DND-41 (cell line): ENCODE data around the gene SPEF1.

Experiments
- ATAC-seq: fragments of 200-7000 bp; cut with Tn5 transposase; 3 replicates; pipeline ENCODE4 v1.9.1; 2021; ENCODE audit warnings: low read depth; ENCODE audit not compliant: insufficient read depth
- DNase-seq: peaks from one replicate; pipeline ENCODE4 v3.0.0-alpha.2; 2020
- H2AFZ ChIP-seq: 2 replicates; pipeline ENCODE4 v1.6.0; 2012; ENCODE audit warnings: low read depth, low read length
- H3K27ac ChIP-seq: 2 replicates; pipeline ENCODE4 v1.5.1; 2012; ENCODE audit warnings: low read length, inconsistent platforms
- H3K27me3 ChIP-seq: fragments of 200-600 bp; sonication (generic); 2 replicates; pipeline ENCODE4 v1.6.0; 2012; ENCODE audit warnings: low read length, mild to moderate bottlenecking, inconsistent platforms; ENCODE audit not compliant: insufficient read depth, poor library complexity
- H3K36me3 ChIP-seq: 2 replicates; pipeline ENCODE4 v1.5.1; 2012; ENCODE audit warnings: low read length, inconsistent platforms; ENCODE audit not compliant: insufficient read depth
- H3K4me1 ChIP-seq: 2 replicates; pipeline ENCODE4 v1.5.1; 2012; ENCODE audit warnings: mild to moderate bottlenecking, low read length; ENCODE audit not compliant: insufficient read depth
- H3K4me2 ChIP-seq: 2 replicates; pipeline ENCODE4 v1.6.0; 2012; ENCODE audit warnings: mild to moderate bottlenecking, moderate library complexity, low read length, inconsistent platforms; ENCODE audit not compliant: insufficient read depth
- H3K4me3 ChIP-seq, 2 experiments: fragments of 200-600 bp in 1 of 2; shearing (Covaris generic) in 1 of 2; 2 replicates each; pipeline ENCODE4 v1.5.1; 2012 to 2016; ENCODE audit warnings: inconsistent platforms in 2 of 2, low read length in 2 of 2, mild to moderate bottlenecking in 2 of 2, low read depth in 1 of 2, moderate library complexity in 1 of 2
- H3K79me2 ChIP-seq: 2 replicates; pipeline ENCODE4 v1.6.0; 2012; ENCODE audit warnings: low read length, inconsistent platforms; ENCODE audit not compliant: insufficient read depth
- H3K9ac ChIP-seq: 2 replicates; pipeline ENCODE4 v1.6.0; 2012; ENCODE audit warnings: low read depth, mild to moderate bottlenecking, inconsistent platforms, low read length, moderate library complexity
- H3K9me3 ChIP-seq: 2 replicates; pipeline ENCODE4 v1.5.1; 2012; ENCODE audit warnings: low read length, moderate library complexity, mild to moderate bottlenecking, inconsistent platforms; ENCODE audit not compliant: insufficient read depth, severe bottlenecking
- H4K20me1 ChIP-seq: 2 replicates; pipeline ENCODE4 v1.6.0; 2012; ENCODE audit warnings: low read length; ENCODE audit not compliant: insufficient read depth
- CTCF ChIP-seq: IDR thresholded peaks from 2 replicates; pipeline ENCODE4 v1.5.1; 2012; ENCODE audit warnings: borderline replicate concordance, low read length, moderate library complexity, mild to moderate bottlenecking; ENCODE audit not compliant: poor library complexity, severe bottlenecking; ENCODE audit errors: extremely low read depth
- EZH2 ChIP-seq: IDR thresholded peaks from 3 replicates; pipeline ENCODE4 v1.6.1; 2012; ENCODE audit warnings: borderline replicate concordance, low read depth, mild to moderate bottlenecking, moderate library complexity, low read length, inconsistent platforms; ENCODE audit not compliant: severe bottlenecking

The SPEF1 gene

DNA sequence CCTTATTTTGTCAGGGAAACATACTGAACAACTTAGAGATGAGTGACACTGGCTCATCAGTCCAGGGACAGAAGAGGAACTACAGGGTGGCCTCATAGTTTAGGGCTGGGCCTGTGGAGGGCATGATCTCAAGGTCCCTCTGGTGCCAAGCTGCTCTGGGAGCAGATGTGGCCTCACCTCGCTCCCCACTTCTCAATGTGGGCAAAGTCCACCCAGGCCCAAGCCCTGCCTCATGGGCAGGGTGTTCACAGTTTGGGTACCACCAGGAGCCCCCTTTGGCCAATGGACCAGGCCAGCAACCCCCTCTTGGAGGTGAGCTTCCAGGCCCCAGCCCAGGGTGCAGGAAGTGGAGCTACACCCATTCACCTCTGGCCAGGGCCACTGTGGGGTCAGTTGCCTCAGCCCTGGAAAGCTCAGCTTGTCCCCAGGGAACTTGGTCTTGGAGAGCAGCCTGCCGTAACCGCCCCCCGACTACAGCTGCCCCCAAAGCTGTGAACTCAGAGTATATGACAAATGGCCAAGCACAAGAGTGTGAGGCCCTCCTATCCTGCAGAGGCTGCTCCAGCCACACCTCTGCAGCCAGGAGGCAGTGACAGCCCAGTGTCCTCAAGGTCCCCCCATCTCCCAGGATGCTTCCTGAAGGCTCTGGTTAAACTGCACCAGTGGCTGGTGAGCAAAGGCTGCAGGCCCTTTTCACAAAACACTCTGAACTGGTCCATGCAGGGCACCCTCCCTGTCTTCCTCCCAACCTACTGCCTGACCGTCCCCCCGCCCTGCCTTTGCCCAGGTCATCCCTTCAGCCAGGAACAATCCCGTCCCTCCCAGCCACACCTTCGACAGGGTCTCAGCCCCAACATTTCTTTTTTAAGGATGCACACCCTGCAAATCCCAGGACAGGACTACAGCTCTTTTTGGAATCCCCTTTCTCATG lies 17.3 kb downstream of the SPEF1 start:
- TF ChIP-seq CTCF (no peak), EZH2 (no peak)
- Histone ChIP-seq H3K4me3 (no peak overlapping the region), H2AFZ (no peak overlapping the region), H3K27ac (no peak overlapping the region), H3K36me3 (peaks cover 25% of the 10 kb centered on the region), H3K9ac (0 out of 2 replicates have a peak overlapping the region, but pooled peaks have one; percentile 93), H3K4me1 (peaks cover 42% of the 10 kb centered on the region), H3K4me2 (no peak overlapping the region), H3K27me3 (no peaks in the 10 kb centered on the region), H4K20me1 (peaks cover 38% of the 10 kb centered on the region; the same call in 1 of the 2 replicates), H3K79me2 (peaks cover 58% of the 10 kb centered on the region), H3K9me3 (no peaks in the 10 kb centered on the region)
- no peak for DNase-seq
- ATAC-seq: no peak

DNA sequence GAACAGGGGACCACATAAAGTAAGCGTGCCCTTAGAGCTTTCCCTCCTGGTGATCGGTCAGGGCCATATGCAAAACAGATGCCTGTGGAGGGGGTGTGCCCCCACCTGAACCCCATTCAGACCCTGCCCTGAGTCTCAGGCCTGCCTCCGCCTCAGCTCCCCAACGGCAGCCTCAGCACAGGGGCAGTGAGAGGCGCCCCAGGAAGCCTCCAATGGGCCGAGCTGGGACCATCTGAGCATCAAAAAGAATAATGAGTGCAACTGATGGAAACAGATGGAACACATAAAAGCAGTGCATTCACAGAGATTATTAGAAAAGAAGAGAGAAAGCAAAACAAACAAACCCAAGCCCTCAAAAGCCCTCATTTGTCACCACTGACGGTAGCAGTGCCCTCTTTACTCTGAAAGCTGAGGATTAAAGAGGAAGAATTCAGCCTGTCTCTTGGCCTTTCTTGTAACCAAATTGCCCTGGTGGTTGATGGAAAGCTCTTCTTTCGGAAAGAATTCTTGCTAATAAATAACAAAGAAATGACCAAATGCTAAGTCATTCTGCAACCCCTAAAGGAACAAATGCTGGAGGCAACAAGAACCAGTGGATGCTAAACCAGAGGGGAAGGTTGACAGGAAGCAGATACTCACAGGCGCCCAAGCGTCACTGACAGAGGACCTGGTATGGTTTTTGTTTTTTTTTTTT lies 20.4 kb downstream of the SPEF1 start:
- peaks cover 50% of the 10 kb centered on the region for H3K36me3 ChIP-seq
- TF ChIP-seq EZH2 (no peak), CTCF (no peak)
- no peak overlapping the region for H2AFZ ChIP-seq
- no peaks in the 10 kb centered on the region for H3K27me3 ChIP-seq
- no peak overlapping the region for H3K4me2 ChIP-seq
- no peak overlapping the region for H3K27ac ChIP-seq
- H3K9me3 ChIP-seq: no peaks in the 10 kb centered on the region
- peaks cover 14% of the 10 kb centered on the region for H3K4me1 ChIP-seq
- no peak overlapping the region for H3K9ac ChIP-seq
- H3K4me3 ChIP-seq: no peak overlapping the region
- peaks cover 36% of the 10 kb centered on the region; the same call in 1 of the 2 replicates for H4K20me1 ChIP-seq
- H3K79me2 ChIP-seq: peaks cover 38% of the 10 kb centered on the region
- DNase-seq (no peak), ATAC-seq (no peak)

GRCh38 chr20:3759884-3760283 lies 21.4 kb downstream of the SPEF1 start:
- H3K9ac ChIP-seq: no peak overlapping the region
- DNase-seq: no peak
- H3K4me1 ChIP-seq: peaks cover 5% of the 10 kb centered on the region; the same call in 1 of the 2 replicates
- H4K20me1 ChIP-seq: peaks cover 27% of the 10 kb centered on the region; the same call in 1 of the 2 replicates
- H3K79me2 ChIP-seq: peaks cover 29% of the 10 kb centered on the region; the same call in 1 of the 2 replicates
- H3K9me3 ChIP-seq: no peaks in the 10 kb centered on the region
- ATAC-seq: no peak
- TF ChIP-seq EZH2: no peak
- TF ChIP-seq CTCF: no peak
- H3K36me3 ChIP-seq: peaks cover 52% of the 10 kb centered on the region
- no peak overlapping the region for H3K4me3 ChIP-seq
- no peaks in the 10 kb centered on the region for H3K27me3 ChIP-seq
- no peak overlapping the region for H3K27ac ChIP-seq
- H2AFZ ChIP-seq: no peak overlapping the region
- no peak overlapping the region for H3K4me2 ChIP-seq
